Right lung (tissue), 5 donors: ENCODE results near the gene ANKLE1. TPM values are rescaled to one million over a fixed set of nuclear protein-coding genes. Genes with fewer than 3 reads are reported as not detected.
A peak's percentile ranks its signal among the peaks of the same experiment; 100 is the strongest.
"Not testable (repeated sequence)": the region's sequence is repeated elsewhere in the genome, so short reads cannot be mapped to it uniquely, and the experiment has no call there.

Source experiments
- DNase-seq, 2 donors: peaks; one replicate each; pipeline ENCODE4 v3.0.0-alpha.2; 2013
- polyA plus RNA-seq, 5 donors: library from polyadenylated mRNA; unstranded; fragments of 120-200 nt; gene quantifications; one replicate each; pipeline versions ENCODE4 v1.2.1 to v1.2.3, GENCODE V29; 2013; ENCODE audit warnings: inconsistent platforms in 1 of 5, low replicate concordance in 1 of 5; ENCODE audit not compliant: insufficient read length in 5 of 5, insufficient read depth in 1 of 5

Gene ANKLE1
- polyA plus RNA-seq, 5 donors = 1.3 to 2.2 (median 1.8) TPM

DNA sequence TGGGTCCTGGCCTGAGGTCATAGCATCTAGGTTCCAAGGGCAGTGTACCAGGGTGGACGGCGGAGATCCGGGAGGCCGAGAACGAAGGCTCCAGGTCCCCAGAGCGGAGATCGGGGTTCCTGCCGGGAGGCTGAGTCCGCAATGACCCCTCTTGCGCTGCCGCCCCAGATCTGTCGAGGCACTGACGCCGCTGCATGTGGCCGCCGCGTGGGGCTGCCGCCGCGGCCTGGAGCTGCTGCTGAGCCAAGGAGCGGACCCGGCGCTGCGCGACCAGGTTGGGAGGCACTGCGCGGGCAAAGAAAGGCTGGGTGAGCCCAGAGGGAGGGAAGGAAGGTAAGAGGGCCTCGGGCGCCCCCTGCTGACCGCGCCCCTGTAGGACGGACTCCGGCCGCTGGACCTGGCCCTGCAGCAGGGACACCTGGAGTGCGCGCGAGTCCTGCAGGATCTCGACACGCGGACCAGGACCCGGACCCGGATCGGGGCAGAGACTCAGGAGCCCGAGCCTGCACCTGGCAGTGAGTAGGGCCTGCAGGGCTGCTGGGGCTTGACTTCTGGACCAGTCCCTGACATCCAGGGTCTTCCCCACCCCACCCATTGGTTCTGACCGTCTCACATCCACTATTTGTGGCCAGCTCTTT is 906 bp downstream of the ANKLE1 start:
- peak; percentile 61 to 74 for DNase-seq

- DNase-seq = no peak
Observed at GRCh38 chr19:17283504-17283996, 1.8 kb downstream of the ANKLE1 start.

GRCh38 chr19:17285415-17286135 is 3.9 kb downstream of the ANKLE1 start:
- no peak for DNase-seq

DNA sequence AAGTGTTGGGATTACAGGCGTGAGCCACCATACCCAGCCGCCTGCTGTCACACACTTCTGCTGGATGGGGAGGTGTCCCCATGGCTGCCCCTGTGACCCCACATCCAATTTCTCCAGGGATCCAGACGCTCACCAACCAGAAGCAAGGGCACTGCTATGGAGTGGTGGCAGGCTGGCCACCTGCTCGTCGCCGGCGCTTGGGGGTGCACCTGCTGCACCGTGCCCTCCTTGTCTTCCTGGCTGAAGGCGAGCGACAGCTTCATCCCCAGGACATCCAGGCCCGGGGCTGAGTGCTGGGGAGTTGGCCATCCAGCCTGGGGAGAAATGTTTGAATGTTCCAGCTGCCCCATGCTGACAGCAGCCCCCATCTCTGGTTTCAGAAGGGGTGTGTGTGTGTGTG is 4.6 kb downstream of the ANKLE1 start:
- no peak for DNase-seq

GRCh38 chr19:17286752-17287151 is 5.1 kb downstream of the ANKLE1 start:
- DNase-seq = no peak

- DNase-seq = peak; percentile 9 to 26
Observed at GRCh38 chr19:17289489-17289888, 7.8 kb downstream of the ANKLE1 start.

GRCh38 chr19:17292301-17293074 is 10.8 kb downstream of the ANKLE1 start:
- peak; percentile 61 to 62 for DNase-seq

DNA sequence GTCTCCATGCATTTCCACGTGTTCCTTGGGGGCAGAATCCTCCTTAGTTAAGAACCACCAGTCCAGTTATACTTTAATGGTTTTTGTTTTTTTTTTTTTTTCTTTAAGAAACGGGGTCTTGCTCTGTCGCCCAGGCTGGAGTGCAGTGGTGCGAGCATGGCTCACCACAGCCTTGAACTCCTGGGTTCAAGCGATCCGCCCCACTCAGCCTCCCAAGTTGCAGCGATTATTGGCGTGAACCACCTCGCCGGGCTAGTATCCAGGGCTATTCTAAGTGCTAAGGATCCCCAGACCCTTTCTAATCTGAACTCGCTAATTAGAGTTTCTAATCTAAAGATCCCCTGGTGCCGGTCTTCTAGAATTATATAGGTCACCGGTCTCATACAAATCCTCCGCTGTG is 11.9 kb downstream of the ANKLE1 start:
- DNase-seq = no peak

DNA sequence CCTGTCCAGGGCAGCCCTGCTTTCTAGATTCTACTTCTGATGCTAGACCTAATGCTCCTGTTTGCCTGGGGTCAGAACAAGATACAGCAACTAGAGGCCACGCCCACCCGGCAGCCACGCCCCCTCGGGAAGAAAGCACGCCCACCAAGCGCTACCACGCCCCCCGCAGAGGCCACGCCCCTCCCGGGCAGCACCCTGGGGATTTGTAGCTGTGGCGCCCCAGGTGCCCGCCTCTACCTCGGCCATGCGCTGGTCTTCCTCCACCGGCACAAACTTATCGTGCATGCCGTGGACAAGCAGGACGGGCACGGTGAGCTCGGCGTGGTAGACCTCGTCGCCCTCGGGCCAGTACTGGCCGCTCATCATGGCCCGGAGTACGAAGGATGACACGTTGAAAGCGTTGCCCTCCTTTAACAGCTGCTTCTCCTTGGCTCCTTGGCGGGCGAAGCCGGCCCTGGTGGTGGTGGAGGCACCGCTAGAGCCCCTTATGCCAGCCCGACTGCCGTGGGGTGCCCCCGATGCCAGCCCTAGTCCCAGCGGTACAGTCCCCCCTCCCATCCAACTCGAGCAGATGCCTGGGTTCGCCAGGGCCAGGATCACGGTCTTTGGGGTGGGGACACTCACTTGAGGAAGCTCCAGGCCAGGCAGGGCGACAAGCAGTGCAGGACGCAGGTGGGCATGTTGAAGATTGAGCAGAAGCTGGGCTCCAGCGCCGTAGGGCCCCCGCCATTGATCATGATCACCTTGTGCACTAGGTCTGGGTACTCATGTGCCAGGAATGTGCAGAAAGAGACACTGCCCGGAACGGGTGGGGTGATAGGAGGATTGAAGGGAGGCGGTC is 12.6 kb downstream of the ANKLE1 start:
- no peak for DNase-seq

GRCh38 chr19:17295551-17295950 is 13.8 kb downstream of the ANKLE1 start:
- DNase-seq = not testable (repeated sequence)

- DNase-seq = no peak
Observed at GRCh38 chr19:17296273-17296672, 14.6 kb downstream of the ANKLE1 start.

GRCh38 chr19:17296976-17297375 is 15.3 kb downstream of the ANKLE1 start:
- DNase-seq = no peak

- DNase-seq = no peak
Observed at GRCh38 chr19:17300992-17301619, 19.4 kb downstream of the ANKLE1 start.

GRCh38 chr19:17302391-17303166 is 20.9 kb downstream of the ANKLE1 start:
- DNase-seq = no peak

GRCh38 chr19:17303167-17303939 is 21.7 kb downstream of the ANKLE1 start, which contains the start of gene ABHD8:
TSS of gene ABHD8 (minus strand) at chr19:17303425. CDS start at chr19:17301616, 1,809 bp downstream.
- peak; percentile 91 to 93 for DNase-seq

DNA sequence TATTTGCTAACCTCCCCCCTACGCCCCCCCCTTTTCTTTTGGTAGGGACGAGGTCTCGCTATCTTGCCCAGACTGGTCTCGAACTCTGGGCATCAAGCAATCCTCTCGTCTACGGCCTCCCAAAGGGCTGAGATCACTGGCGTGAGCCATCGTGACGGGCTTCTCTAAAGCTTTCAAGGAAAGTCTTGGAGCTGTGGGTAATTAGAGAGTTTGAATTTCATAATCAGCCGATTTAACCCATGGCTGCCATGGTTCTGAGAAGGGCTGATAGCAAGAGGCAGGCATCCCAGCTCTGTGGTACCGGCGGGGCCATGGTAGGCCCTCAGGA is 22.2 kb downstream of the ANKLE1 start:
- DNase-seq = no peak

DNA sequence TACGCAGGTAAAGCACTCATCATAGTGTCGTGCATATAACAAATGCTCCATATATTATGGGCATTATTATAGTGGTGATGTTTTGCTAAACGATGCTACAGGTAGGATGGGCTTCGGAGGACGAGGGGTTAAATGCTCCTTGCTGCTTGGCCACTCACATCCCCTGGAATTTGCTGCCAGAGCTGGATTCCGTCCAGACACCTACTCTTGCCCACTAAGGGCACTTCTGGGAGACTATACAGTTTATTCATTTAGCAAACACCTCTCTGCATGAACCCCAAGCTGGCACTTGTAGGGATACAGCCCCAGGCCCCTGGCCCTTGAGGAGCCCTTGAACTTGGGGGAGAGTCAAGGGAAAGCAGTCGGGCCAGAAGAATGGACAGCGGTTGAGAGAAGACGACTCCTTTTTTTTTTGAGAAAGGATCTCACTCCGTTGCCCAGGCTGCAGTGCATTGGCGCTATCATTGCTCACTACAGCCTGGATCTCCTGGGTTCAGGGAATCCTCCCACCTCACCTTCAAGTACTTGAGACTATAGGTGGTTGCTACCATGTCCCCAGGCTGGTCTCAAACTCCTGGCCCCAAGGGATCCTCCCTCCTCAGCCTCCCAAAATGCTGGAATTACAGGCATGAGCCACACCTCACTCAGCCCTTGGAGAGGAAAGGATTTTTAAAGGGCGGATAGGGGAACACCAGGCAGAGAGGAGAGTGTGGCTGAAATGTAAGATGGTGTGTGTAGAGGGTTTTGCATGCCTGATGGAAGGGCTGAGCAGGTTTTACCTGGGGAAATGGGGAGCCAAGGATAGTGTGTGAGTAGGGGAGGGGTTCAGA is 22.9 kb downstream of the ANKLE1 start:
- peak in 1 of 2 donors; percentile 58 for DNase-seq

- DNase-seq = no peak
Observed at GRCh38 chr19:17305216-17305516, 23.5 kb downstream of the ANKLE1 start.
